NB4 (cell line): Measurements from ENCODE around the gene RAI1.

Experiments
- DNase-seq: peaks from one replicate; pipeline ENCODE4 v3.0.0; 2010; ENCODE audit warnings: low read depth
- H3K4me3 ChIP-seq: one replicate; pipeline ENCODE4 v1.5.1; 2011; ENCODE audit warnings: mild to moderate bottlenecking, low read depth, low read length, moderate library complexity
- CTCF ChIP-seq: IDR thresholded peaks from one replicate; pipeline ENCODE4 v1.5.1; 2012; ENCODE audit warnings: low read depth, low read length
- MAX ChIP-seq: IDR thresholded peaks from 2 replicates; pipeline ENCODE4 v1.6.1; 2011; ENCODE audit warnings: low read depth, low read length
- MYC ChIP-seq: IDR thresholded peaks from 2 replicates; pipeline ENCODE4 v1.6.1; 2011; ENCODE audit warnings: low read depth, low read length
- POLR2A ChIP-seq: IDR thresholded peaks from 2 replicates; pipeline ENCODE4 v1.6.1; 2011; ENCODE audit warnings: mild to moderate bottlenecking; ENCODE audit not compliant: insufficient read length; ENCODE audit errors: extremely low read depth

Gene RAI1

GRCh38 chr17:17795946-17796786, 114.9 kb downstream of the RAI1 start:
- no peak for TF ChIP-seq MYC
- no peak overlapping the region for H3K4me3 ChIP-seq
- no peak for DNase-seq

GRCh38 chr17:17796787-17797061, 115.5 kb downstream of the RAI1 start:
- DNase-seq, result no peak
- no peak overlapping the region for H3K4me3 ChIP-seq
- no peak for TF ChIP-seq CTCF
- TF ChIP-seq POLR2A, result no peak
- no peak for TF ChIP-seq MYC
- TF ChIP-seq MAX, result no peak

GRCh38 chr17:17797119-17797809, 116.0 kb downstream of the RAI1 start:
- no peak overlapping the region for H3K4me3 ChIP-seq
- TF ChIP-seq POLR2A (no peak), MYC (no peak), MAX (no peak), CTCF (no peak)
- DNase-seq, result no peak

GRCh38 chr17:17798010-17798556, 116.8 kb downstream of the RAI1 start:
- no peak for DNase-seq
- no peak overlapping the region for H3K4me3 ChIP-seq
- TF ChIP-seq POLR2A, result no peak
- no peak for TF ChIP-seq MYC
- TF ChIP-seq CTCF, result no peak
- no peak for TF ChIP-seq MAX

GRCh38 chr17:17798573-17799255, 117.5 kb downstream of the RAI1 start:
- DNase-seq, result no peak
- TF ChIP-seq POLR2A, result no peak
- TF ChIP-seq MAX, result no peak
- TF ChIP-seq MYC, result no peak
- TF ChIP-seq CTCF, result no peak

More at GRCh38 chr17:17798573-17799255, 117.5 kb downstream of the RAI1 start:
- H3K4me3 ChIP-seq, result no peak overlapping the region
